ENCODE measurements around the gene CNTN5.

Gene CNTN5

DNA sequence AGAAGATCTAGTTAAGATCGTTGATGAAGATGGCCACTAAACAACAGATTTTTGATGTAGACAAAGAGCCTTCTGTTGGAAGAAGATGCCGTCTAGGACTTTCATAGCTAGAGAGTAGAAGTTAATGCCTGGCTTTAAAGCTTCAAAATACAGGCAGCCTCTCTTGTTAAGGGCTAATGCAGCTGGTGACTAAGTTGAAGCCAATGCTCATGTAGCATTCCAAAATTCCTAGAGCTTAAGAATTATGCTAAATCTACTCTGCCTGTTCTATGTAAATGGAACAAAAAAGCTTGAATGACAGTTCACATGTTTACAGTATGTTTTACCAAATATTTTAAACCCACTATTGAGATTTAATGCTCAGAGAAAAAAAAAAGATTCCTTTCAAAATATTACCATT lies 492.6 kb downstream of the CNTN5 start:
- DNase-seq (ENCODE audit: low spot score): no peak

DNA sequence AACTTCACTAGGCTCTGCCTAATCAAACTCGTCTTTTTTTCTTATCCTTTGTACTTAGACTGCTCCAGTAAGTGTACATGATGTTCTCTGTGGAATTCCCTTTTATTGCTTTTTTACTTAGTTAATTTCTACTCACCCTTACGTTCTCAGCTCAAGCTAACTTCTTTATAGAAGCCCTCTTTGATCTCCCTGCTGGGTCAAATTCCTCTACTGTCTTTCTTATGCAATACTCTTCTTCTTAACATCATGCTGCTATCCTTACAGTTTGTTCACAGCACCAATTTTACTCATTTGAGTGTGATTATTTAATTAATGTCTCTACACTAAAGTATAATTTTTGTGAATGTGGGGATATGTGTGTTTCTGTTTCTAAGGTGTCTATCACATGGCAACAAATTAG lies 498.3 kb downstream of the CNTN5 start:
- DNase-seq (ENCODE audit: low spot score): no peak

DNA sequence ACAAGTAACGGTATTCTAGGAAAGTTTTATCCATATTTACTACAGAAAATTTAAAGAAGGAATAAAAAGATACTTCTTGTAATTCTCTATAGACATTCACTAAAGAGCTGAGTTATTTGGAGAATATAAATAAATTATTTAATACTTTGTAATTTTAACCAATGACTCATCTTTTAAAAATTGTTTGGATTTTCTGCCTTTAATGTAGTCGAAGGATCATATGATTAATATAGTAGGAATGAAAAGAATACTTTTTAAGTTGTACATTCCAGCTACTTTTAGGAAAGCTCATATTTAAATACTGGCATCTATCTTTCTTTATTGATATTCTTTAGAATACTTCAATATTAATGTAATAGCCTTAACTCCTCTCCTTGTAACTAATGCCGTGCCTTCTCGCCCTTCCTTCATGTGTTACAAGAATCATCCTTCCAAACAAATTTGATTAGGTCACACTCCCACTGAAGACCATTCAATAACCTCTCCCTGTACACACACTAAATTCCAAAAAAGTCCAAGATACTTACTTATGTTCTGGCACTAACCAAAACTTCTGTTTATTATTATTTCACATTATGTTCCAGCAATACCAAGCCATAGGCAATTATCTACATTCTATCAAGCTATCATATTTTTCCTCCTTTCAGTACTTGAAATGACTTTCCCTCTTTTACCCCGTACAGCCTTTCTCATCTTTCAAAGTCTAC lies 501.9 kb downstream of the CNTN5 start:
- DNase-seq (ENCODE audit: low spot score): no peak

DNA sequence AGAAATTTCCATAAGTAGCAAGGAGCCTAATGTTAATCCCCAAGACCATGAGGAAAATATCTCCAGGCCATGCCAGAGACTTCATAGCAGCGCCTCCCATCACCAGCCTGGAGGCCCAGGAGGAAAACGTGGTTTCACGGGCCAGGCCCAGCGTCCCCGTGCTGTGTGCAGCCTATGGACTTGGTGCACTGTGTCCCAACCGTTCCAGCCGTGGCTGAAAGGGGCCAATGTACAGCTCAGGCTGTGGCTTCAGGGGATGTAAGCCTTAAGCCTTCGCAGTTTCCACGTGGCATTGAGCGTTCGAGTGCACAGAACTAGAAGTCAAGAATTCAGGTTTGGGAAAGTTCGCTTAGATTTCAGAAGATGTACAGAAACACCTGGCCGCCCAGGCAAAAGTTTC lies 510.7 kb downstream of the CNTN5 start:
- no peak for DNase-seq (ENCODE audit: low spot score)

DNA sequence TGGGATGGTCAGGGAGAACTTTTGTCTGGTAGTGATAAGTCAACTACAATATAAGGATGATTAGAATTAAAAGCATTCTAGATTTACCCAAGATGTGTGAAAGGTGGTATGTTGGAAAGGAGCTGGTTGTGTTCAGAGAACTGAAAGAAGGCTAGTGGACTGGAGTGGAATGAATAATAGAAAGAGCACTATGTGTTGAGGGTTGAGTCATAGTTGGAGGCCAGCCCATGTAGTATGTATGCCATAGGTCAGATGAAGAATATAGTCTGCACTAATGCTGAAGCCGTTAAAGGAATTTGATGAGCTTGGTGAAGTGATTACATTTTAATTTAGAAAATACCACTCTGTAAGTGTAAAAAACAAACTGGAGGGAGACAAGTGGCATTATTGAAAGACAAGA lies 514.1 kb downstream of the CNTN5 start:
- DNase-seq (ENCODE audit: low spot score): no peak

DNA sequence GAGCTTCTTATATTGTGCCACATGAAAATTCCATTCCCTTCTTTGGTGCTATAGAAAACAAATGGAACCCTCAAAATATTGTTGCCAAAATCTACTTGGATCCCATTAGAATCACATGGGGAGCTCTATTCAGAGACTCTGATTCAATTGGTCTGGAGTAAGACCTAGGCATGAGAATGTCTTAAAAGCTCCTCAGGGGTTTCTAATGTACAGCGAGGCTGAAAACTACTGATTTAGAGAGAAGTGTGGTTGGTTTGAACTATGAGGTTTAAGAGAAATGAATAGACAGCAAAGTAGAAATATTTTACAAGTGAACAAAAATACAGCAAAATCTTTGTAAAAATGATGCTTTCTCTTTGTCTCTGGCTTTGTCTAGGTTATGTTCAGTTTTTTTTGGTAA lies 514.7 kb downstream of the CNTN5 start:
- DNase-seq (ENCODE audit: low spot score): no peak

DNA sequence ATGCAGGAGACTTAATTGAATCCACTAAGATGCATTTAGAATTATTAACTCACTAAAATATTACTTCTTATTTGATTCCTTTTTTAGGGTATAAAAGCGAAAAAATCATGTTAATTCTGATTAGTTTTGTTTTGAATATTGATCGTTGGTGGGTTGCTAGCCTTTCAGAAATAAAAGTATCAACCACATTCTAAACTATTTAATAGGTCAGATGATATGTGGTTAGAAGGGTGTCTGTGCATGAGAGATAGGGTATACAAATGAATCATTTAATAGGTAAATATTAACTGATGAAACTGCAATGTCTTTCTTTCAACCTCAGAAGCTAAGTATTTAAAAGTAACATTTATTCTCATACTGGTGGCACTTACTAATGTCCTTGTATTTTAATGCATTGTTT lies 515.1 kb downstream of the CNTN5 start:
- no peak for DNase-seq (ENCODE audit: low spot score)

DNA sequence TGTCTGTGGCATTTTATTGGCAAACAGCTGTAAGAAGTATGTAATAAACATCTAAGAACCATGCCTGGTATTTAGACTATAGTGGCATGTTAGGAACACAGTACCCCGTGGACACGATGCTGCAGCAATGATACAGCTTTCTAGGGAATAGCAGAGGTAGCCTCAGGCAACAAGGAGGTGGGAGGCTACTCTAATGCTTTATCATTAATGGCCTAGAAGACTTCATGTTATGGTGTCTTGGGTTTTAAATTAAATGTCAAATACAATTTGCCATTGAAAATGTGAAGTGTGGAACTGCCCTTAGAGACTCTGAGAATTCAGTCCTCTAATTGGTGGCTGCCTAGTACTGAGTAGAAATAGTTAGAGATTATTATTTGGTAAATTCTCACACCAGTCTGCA lies 516.9 kb downstream of the CNTN5 start:
- no peak for DNase-seq (ENCODE audit: low spot score)

DNA sequence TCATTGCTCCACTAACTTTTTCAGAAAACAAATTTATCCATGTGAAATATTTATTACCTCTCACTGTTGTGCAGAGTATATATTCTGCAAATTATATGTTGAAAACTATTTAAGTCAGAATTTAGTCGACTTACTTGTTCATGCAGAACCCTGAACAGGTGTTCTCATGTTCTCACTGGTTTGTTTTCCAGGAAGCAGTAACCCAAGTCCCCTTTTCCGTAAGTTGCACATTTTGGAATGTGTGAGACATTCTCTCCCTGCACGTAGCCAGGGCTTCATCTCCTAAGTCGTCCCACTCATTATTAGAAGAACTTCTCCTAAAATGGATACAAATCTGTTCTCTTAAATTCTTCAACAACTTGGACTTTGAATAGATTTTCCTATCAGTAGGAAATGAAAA lies 524.9 kb downstream of the CNTN5 start:
- DNase-seq (ENCODE audit: low spot score): no peak

DNA sequence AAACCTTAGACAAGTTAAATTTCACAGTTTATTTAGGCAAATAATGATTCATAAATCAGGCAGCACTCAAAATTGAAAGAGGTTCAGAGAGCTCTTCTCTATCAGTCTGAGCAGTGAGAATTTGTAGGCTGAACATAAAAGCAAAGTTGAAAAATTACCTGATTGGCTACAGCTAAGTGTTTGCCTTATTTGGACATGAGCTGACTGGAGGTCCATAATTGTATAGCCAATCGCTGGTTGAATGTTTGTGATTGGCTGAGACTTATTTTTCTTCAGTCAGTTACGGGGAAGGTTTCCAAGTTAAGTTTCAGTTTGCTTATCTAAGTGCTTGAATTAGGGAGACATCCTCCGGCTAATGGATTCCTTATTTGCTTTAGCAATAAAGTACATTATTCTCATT lies 527.5 kb downstream of the CNTN5 start:
- no peak for DNase-seq (ENCODE audit: low spot score)

DNA sequence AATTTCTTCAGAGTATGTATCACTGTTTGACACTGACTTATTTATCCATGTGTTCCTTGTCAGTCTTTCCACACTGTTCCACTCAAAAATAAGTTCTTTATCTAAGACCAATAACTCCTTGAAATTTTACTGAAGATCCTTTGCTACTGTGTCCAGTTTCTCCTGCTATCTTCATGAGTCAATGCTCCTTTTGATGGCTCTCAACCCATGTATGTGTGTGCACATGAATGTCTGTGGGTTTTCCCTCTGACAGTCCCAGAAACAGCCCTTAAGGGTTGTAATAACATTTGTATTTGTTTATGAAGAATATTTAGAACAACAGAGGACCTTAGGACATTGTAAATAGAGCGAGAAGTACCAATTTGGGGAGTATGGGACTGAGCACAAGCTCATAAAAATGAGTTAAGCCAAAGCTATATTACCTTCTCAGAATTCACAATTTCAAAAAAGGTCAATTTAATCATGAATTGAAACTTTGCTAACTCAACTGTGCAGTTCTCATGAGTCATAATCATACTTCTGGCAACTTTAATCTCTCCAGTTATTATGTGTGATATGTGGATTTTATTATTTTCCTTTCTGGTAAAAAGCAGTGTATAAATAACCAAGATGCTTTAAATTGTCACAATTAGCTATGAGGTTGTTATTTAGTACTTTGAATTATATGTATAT lies 533.6 kb downstream of the CNTN5 start:
- no peak for DNase-seq (ENCODE audit: low spot score)

DNA sequence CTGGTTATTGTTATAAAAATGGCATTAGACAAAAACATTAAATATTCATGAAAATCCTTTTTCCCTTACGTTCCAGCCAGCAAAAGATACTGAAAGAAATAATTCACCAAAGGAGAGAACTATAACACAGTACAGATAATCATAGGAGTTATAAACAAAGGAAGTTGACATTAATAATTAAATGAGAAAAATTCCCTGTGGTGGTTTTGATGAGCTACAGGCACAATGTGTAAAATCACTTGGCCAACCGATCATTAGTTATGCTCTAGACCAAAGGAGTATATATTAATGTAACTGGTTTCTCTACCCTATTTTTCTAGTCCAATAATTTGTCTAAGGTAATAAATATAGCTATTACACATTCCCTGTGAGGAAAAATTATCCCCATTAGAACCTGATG lies 534.7 kb downstream of the CNTN5 start:
- DNase-seq (ENCODE audit: low spot score): no peak

DNA sequence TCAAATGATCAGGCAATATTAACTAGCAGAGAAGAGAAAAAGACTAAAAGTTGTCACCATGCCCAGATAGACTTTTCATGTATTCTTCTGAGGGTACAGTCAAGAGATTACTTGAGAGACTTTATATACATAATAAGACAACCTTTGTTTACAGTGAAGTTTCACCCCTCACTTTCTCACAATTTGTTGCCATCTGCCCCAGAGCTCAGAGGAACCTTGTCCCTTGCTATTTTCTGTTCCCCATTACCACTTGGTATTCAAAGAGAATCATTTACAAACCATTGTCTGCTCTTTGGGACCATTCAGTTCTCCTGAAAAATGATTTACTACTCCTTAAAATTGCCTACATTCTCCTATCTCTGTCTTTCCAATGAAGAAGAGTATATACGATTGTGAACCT lies 544.6 kb downstream of the CNTN5 start:
- no peak for DNase-seq (ENCODE audit: low spot score)

DNA sequence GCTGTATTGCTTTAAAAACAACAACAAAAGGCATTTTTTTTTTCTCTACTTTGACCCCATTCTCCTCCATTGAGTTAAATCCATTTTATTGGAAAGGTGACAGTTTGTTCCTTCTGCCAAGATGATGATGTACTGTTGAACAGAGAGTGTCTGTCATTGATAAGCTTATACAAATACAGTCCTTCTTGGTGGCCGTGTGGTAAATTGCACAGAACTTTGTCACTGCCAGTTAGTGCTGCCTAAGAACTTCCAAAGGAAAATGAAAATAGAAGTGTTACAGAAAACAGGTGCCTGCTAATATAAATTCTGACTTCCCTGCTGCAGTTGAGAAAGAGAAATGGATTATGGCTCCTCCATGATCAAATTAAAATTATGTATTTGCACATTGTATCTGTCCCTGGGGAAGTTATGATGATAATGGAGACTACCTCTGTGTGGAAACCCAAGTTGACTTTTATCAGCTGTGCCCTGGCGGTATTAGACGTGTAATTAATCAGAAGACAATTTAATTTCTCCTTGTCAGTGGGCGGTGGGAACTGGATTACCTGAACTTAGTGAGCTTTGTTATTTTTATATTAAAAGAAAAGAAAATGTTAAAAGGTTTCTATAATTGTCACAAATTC lies 546.7 kb downstream of the CNTN5 start:
- DNase-seq (ENCODE audit: low spot score): no peak

DNA sequence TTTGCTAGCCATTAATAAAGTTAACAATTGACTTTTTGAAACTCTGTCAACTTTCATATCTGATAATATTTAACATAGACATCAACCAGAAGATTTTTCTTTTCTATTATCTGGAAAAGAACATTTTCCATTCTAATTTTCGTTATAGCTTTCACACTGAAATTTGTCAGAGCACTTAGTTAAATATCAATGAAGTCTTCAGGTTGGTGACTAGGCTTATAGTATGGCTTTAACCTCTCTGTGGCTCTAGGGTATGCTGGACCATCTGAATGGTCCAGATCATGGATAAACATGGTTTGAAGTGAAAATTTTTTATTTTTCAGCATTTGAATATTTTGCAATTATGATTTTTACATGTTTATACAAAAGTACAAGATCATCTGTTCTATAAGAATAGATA lies 548.1 kb downstream of the CNTN5 start:
- DNase-seq (ENCODE audit: low spot score): no peak

DNA sequence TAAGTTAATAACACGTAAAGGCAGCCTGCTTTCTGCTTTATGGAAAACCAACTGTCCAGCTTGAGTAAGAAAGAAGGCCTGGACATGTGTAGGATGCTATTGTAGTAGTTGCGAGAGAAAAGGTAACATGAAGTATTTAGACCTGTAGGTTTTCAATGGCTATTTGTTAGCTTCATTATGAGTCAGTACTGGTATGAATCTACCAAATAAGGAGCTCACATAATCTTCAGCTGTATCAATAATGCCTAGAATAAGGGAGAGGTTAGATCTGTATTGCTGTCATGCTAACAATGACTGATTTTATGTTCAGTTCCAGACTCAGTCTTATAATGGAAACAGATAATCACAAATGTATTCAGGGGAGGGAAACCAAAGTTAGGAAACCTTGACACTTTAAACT lies 550.3 kb downstream of the CNTN5 start:
- DNase-seq (ENCODE audit: low spot score): no peak

DNA sequence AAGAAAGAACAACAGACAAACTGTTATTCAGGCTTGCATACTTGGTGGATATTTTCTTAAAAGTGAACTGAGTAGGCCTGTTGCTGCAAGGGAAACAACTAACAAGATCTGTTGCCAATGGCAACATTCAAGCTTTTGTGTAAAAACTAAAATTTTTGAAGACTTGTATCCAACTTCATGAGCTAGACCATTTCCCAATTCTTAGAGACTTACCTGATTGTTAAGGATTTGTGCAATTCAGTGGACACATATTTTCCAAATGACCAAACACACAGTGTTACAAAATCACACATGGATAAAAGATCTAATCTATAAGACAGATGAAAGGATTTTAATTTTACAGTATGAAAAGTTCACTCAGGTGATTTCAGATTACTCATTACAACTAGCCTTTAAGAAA lies 564.1 kb downstream of the CNTN5 start:
- no peak for DNase-seq (ENCODE audit: low spot score)

DNA sequence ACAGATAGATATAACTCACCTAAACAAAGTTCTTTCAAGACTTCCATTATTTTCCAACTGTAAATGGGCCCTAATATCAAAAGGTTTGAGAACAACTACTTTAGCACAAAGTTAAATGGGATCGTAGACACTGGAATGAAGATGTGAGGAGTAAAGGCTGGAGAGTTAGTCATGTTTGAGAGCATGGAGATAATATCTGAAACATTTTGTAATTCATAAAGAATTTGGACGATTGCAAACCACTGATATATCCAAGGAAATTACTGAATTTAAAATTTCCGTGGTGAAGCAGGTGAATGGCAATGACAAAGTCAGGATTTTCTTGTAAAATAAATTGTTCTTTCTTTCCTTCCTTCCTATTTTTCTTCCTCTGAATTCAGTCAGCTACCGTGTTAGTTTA lies 564.9 kb downstream of the CNTN5 start:
- DNase-seq (ENCODE audit: low spot score): no peak

DNA sequence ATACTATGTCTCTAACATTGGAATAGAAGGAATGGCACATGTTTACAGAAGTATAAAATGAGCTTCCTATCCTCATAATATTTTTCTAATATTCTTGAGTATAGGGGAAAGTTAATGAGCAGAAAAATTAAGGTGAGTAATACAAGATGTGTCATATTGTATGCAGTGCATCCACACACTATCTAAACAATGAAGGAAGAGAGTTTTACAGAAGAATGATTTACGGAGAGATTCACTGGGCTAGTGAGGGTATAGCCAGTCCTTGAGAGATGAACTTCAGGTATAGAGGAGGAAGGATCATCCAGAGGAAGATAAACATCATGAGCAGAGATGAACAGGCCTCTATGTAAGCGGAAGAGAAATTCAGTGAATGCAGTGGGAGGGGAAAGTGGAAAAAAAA lies 569.0 kb downstream of the CNTN5 start:
- DNase-seq (ENCODE audit: low spot score): no peak

DNA sequence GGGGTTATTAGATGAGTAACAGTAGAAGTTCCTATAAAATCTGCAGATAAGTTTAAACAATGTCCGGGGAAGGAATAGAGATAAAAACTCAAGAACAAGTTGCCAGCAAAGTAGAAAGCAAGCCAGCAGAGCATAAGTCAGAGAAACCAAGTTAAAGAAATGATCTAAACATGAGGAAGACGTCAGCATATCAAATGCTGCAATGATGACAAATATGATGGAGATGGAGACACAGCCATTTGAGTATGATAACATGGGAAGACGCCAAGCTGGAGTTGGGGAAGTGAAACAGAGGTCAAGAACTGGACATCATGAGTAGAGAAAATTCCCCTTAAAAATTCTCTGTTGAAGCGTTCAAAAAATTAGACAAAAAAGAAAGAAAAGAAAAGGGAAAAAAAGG lies 571.5 kb downstream of the CNTN5 start:
- no peak for DNase-seq (ENCODE audit: low spot score)

DNA sequence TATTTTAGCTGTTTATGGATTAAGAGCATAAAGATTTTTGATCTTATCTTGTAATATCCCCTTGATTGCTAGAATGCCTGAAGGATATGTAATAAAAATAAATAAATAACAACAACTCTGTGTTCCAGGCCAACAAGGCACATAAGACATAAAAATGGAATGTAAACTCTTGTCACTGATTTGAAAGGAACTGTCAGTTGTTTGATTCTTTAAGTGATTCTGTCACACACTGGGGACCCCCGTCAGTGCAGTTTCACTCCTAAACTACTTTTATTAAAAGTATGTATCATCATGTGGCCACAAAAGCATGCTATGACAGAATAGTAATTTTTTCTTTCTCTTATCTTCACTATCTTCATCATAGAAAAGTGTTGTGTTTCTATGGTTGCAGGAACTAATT lies 572.4 kb downstream of the CNTN5 start:
- DNase-seq (ENCODE audit: low spot score): no peak

DNA sequence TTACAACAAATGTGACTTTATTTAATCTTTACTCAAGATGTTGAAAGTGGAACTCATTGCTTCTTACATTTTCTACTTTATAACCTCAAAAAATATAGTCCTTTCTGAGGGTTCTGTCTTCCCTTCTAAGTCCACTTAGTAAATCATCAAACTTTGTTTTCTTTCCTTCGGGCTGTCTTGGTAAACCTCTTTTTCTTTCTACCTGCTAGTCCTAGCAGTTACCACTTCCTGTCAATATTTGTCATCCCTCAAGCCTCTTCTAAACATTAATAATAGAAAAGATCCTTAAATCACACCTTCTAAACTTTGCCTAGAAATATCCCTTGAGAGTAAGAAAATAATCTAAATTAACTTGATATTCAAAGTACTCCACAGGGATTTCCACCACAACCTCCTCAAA lies 580.4 kb downstream of the CNTN5 start:
- DNase-seq (ENCODE audit: low spot score): no peak

DNA sequence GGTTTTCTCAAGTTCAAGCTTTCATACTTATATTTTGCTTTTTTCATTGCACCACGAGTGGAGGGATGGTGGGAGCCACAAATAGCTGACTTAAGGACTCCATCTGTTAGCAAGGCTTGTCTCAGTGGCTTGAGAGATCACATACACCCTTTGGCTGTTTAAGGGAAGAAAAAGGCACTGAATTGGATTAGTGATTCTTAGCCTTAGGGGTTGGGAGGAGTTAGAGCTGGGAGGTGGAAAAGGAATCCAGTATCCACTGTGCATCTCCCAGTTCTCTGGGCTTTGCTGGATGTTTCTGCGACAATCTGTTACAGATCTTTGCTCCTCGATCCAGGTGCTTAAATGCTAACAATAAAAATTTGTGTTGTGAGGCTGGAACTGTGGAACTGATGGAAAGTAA lies 593.6 kb downstream of the CNTN5 start:
- no peak for DNase-seq (ENCODE audit: low spot score)

DNA sequence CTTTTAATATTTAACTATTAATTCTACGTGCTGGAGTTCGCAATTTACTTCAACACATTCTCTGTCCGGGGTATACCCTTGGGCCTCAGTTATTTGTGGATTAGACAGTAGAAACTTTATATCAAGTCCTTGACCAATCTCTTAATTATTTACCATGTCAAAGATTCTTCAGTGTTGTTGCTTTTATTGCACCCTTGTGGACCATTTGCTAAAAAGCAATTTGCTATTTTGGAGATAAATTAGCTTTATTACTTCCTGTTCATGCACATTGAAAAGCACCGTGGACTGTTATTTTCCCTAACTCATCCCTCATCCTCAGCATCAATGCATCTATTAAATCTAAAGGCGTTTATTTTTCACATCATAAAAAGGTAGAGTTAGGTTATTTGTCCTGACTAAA lies 609.9 kb downstream of the CNTN5 start:
- no peak for DNase-seq (ENCODE audit: low spot score)
